CD4-positive, alpha-beta T cell (primary cell): Measurements from ENCODE around the gene CEP85L. TPM values are rescaled to one million over a fixed set of nuclear protein-coding genes. Genes with fewer than 3 reads are reported as not detected.
A peak's percentile ranks its signal among the peaks of the same experiment; 100 is the strongest.

Source experiments
- ATAC-seq: fragments of 200-7000 bp; cut with Tn5 transposase; one replicate; pipeline ENCODE4 v1.10.0; 2022; ENCODE audit warnings: mild to moderate bottlenecking; ENCODE audit not compliant: poor library complexity
- CTCF ChIA-PET: fragments of 350-600 bp; sonication (Branson Sonifier 250); formaldehyde crosslinking; loops from one replicate; lab custom pipeline; 2021; ENCODE audit warnings: antibody characterized with exemption, inconsistent platforms; lab: Charles Lee
- POLR2A ChIA-PET: fragments of 350-600 bp; sonication (Branson Sonifier 250); formaldehyde crosslinking; loops from one replicate; lab custom pipeline; 2021; ENCODE audit warnings: antibody characterized with exemption, inconsistent platforms; lab: Charles Lee
- DNase-seq, 14 experiments: peaks; one replicate each; pipeline ENCODE4 v3.0.0-alpha.2; 2013 to 2020; ENCODE audit warnings: mixed read lengths in 2 of 14
- H3K27ac ChIP-seq, 2 donors: one replicate each; pipeline versions ENCODE4 v1.5.1 to v1.7.0; 2013; ENCODE audit warnings: low read length in 2 of 2, low read depth in 1 of 2, mild to moderate bottlenecking in 1 of 2
- H3K27me3 ChIP-seq, 2 experiments: 1 replicate in 1 of 2; 2 replicates in 1 of 2; pipeline versions ENCODE4 v1.6.1 to v1.7.0; 2013; ENCODE audit warnings: low read length in 2 of 2, control low read depth in 1 of 2, mild to moderate bottlenecking in 1 of 2, moderate library complexity in 1 of 2; ENCODE audit not compliant: insufficient read depth in 2 of 2, control insufficient read depth in 1 of 2
- H3K36me3 ChIP-seq: one replicate; pipeline ENCODE4 v1.6.1; 2013; ENCODE audit warnings: low read length, control low read depth; ENCODE audit not compliant: insufficient read depth
- H3K4me1 ChIP-seq: one replicate; pipeline ENCODE4 v1.6.1; 2013; ENCODE audit warnings: low read length, control low read depth; ENCODE audit not compliant: insufficient read depth
- H3K4me3 ChIP-seq: one replicate; pipeline ENCODE4 v1.5.1; 2013; ENCODE audit warnings: mild to moderate bottlenecking, low read length, moderate library complexity
- H3K9me3 ChIP-seq, 2 experiments: 1 replicate in 1 of 2; 2 replicates in 1 of 2; pipeline versions ENCODE4 v1.6.1 to v1.7.0; 2013; ENCODE audit warnings: low read length in 2 of 2, mild to moderate bottlenecking in 2 of 2, control low read depth in 1 of 2, moderate library complexity in 1 of 2; ENCODE audit not compliant: control insufficient read depth in 1 of 2, insufficient read depth in 1 of 2
- H3K27ac Mint-ChIP-seq: one replicate; pipeline ENCODE4 v1.8.0; 2020; ENCODE audit warnings: mixed read lengths
- H3K27me3 Mint-ChIP-seq: one replicate; pipeline ENCODE4 v1.8.0; 2021; ENCODE audit warnings: mixed read lengths
- H3K36me3 Mint-ChIP-seq: one replicate; pipeline ENCODE4 v1.8.0; 2021; ENCODE audit warnings: low read depth, mixed read lengths
- H3K4me1 Mint-ChIP-seq: one replicate; pipeline ENCODE4 v1.8.0; 2021; ENCODE audit warnings: low read depth, mixed read lengths
- H3K4me3 Mint-ChIP-seq: one replicate; pipeline ENCODE4 v1.8.0; 2020; ENCODE audit warnings: mild to moderate bottlenecking, mixed read lengths
- H3K9me3 Mint-ChIP-seq: one replicate; pipeline ENCODE4 v1.8.0; 2020; ENCODE audit warnings: mixed read lengths
- intact Hi-C, 2 experiments: fragments of 100-400 bp; cut with DNase I in 1 of 2; cut with micrococcal nuclease in 1 of 2; formaldehyde crosslinking; loops; one replicate each; pipeline versions ENCODE4 v1.15.1 to v1.9.0; 2023 to 2025; cut with DNase I, micrococcal nuclease
- polyA plus RNA-seq, 2 donors: library from polyadenylated mRNA; unstranded; fragments of 120-200 nt; gene quantifications; one replicate each; pipeline ENCODE4 v1.2.1, GENCODE V29; 2013
- total RNA-seq, 174 experiments: library from RNA in 2 of 174; stranded (reverse) in 2 of 174; gene quantifications; one replicate each; pipeline ENCODE4 v1.2.3 and lab custom pipeline; 2021 to 2026
- TF ChIP-seq, protein P1 (sequence below): fragments of 200-600 bp; IDR thresholded peaks from one replicate; pipeline ENCODE4 v1.8.0; 2022; ENCODE audit warnings: antibody characterized with exemption, mild to moderate bottlenecking

CEP85L gene
- total RNA-seq (10 to 100 TPM; 76.2 to 80.7 TPM), total RNA-seq (lab: John Stamatoyannopoulos, UW) (55.1 to 241 (median 151) reads per million in 172 experiments)
- polyA plus RNA-seq (2013, experiment 1 of 2), result 30.5 TPM
- polyA plus RNA-seq (2013, experiment 2 of 2), result 40.7 TPM

DNA sequence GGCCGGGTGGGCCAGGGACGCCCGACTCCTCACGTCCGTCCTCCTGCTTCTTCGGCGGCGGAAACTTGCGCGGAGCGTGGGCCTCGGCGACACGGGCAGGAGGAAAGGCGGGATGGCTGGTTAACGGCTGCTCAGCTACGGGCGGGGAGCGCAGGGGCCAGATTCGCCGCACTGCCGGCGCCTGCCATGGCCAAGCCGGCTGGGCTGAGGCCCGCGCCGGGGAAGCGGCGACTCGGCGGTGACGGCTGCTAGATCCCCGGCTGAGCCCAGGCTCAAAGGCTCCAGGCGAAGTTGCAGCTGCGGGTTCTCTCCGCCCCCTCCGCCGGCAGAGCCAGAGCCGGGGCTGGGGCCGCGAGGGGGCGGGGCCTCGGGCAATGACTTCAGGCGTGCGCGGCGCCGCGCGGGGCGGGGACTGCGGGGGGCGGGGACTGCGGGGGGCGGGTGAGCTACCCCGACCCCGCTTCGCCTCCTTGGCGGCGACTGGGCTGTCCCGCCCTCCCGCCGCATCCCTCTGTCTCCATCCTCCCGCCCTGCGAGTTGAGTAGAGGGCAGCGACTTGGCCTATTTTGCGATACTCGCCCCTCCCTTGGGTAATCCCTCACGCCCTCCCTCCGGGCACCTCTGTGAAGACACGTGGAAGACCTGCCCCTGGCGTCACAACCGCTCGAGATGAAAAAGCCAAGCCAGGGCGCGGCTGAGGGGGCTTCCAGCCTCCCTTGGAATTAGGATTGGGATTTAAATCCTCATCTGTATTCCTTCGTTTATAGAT, at the start of gene CEP85L:
CEP85L (minus strand) TSS at position 310 of the 769 bp plus-strand sequence. CDS start 322 bp downstream, outside the sequence.
- peak within 1 kb of the TSS; percentile 82 for H3K4me3 ChIP-seq
- H3K27me3 ChIP-seq, result no peaks in the 10 kb centered on the region
- H3K9me3 Mint-ChIP-seq, result no peaks in the 10 kb centered on the region
- no peaks in the 10 kb centered on the region for H3K27me3 Mint-ChIP-seq
- H3K27ac Mint-ChIP-seq, result peak within 1 kb of the TSS; percentile 91
- ChIA-PET CTCF (interaction anchor here (0.8 to 1.9 kb wide), 8 partner anchors 12 to 149 kb away, joined by 3 to 7 read pairs (median 4); no protein-coding TSS in a partner anchor), POLR2A (interaction anchor here (0.6 to 3.0 kb wide), 25 partner anchors 8 to 699 kb away, joined by 3 to 64 read pairs (median 4); no protein-coding TSS in a partner anchor)
- H3K36me3 Mint-ChIP-seq, result peaks cover 10% of the 10 kb centered on the region
- intact Hi-C loops, result loop anchor here (1.0 to 10.0 kb wide), 7 partner anchors 59 to 243 kb away; partner anchors contain the start of gene ASF1A (in 2 of the 2)
- peak within 1 kb of the TSS; percentile 78 to 87 for H3K27ac ChIP-seq
- H3K36me3 ChIP-seq, result no peaks in the 10 kb centered on the region
- DNase-seq, result peak; percentile 83 to 96 (median 90)
- peaks cover 59% of the 10 kb centered on the region for H3K4me1 Mint-ChIP-seq
- H3K4me3 Mint-ChIP-seq, result peak within 1 kb of the TSS; percentile 91
- peak; percentile 90 for ATAC-seq
- TF ChIP-seq, protein P1, sequence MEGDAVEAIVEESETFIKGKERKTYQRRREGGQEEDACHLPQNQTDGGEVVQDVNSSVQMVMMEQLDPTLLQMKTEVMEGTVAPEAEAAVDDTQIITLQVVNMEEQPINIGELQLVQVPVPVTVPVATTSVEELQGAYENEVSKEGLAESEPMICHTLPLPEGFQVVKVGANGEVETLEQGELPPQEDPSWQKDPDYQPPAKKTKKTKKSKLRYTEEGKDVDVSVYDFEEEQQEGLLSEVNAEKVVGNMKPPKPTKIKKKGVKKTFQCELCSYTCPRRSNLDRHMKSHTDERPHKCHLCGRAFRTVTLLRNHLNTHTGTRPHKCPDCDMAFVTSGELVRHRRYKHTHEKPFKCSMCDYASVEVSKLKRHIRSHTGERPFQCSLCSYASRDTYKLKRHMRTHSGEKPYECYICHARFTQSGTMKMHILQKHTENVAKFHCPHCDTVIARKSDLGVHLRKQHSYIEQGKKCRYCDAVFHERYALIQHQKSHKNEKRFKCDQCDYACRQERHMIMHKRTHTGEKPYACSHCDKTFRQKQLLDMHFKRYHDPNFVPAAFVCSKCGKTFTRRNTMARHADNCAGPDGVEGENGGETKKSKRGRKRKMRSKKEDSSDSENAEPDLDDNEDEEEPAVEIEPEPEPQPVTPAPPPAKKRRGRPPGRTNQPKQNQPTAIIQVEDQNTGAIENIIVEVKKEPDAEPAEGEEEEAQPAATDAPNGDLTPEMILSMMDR, result no peak
- no peaks in the 10 kb centered on the region for H3K9me3 ChIP-seq
- peaks cover 35% of the 10 kb centered on the region for H3K4me1 ChIP-seq

DNA sequence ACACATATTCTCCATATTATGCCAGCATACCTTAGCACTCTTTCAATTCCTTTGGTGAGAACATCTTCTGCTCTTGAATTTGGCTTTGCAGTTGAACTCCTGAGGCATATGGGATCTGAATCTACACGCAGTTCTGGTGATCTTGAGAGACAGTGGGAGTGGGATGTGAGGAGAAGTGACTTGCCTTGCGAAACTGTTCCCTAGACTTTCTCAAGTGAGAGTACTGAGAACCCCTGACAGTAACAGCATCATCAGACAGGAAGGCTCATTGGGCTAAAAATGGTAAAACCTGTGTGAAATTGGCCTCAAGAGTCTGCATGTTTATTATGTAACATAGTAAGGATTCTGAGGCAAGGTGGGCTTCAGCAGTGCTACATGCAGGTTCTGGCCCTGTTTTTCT, 49.1 kb upstream of the CEP85L start:
- Mint-ChIP-seq H3K4me3 (no peak overlapping the region), H3K27ac (peak overlapping the region; percentile 12), H3K36me3 (peaks cover 80% of the 10 kb centered on the region), H3K27me3 (no peaks in the 10 kb centered on the region), H3K4me1 (peaks cover 81% of the 10 kb centered on the region), H3K9me3 (no peaks in the 10 kb centered on the region)
- Histone ChIP-seq H3K4me1 (peaks cover 26% of the 10 kb centered on the region), H3K27me3 (no peaks in the 10 kb centered on the region), H3K4me3 (no peak overlapping the region), H3K27ac (peak overlapping the region in 1 of 2 donors; percentile 18), H3K36me3 (peaks cover 21% of the 10 kb centered on the region), H3K9me3 (no peaks in the 10 kb centered on the region)
- TF ChIP-seq, protein P1, result no peak
- no peak for DNase-seq
- ATAC-seq, result no peak
- ChIA-PET POLR2A (interaction anchor here (1.1 to 1.4 kb wide), 2 partner anchors 9 to 12 kb away, joined by 3 read pairs; no protein-coding TSS in a partner anchor), CTCF (interaction anchor here (1.0 kb wide), 1 partner anchor 367 kb away, joined by 3 read pairs; no protein-coding TSS in a partner anchor)
- intact Hi-C loops, result no loop called here

DNA sequence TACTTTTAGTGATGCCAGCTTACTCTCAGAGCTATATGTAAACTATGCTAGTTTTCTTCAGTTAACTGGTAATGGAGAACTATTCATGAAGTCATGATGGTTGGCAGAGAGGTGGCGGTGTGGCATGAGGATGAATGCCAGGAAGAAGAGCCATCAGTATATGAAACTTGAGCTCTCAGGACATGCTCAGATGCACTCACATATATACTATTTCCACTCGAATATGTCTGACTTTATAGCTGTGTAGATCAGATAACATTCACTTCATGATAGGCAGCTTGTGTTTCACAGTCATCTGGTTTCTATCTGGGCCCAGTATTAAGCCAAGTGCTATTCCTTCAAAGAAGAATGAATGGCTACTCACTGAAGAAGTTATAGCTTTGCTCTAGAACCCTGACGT, 46.2 kb upstream of the CEP85L start:
- peak in 5 of 14 experiments; percentile 12 to 44 (median 27) for DNase-seq
- H3K27ac Mint-ChIP-seq, result peak overlapping the region; percentile 31
- H3K4me3 Mint-ChIP-seq, result no peak overlapping the region

More for the DNA sequence above, 46.2 kb upstream of the CEP85L start:
- intact Hi-C loops, result loop anchor here in 1 of 2 experiments (5.0 kb wide), 2 partner anchors 35 to 80 kb away; no protein-coding TSS in a partner anchor
- Mint-ChIP-seq H3K9me3 (no peaks in the 10 kb centered on the region), H3K27me3 (no peaks in the 10 kb centered on the region), H3K36me3 (peaks cover 88% of the 10 kb centered on the region), H3K4me1 (peaks cover 90% of the 10 kb centered on the region)
- Histone ChIP-seq H3K4me3 (no peak overlapping the region), H3K4me1 (peaks cover 10% of the 10 kb centered on the region), H3K27me3 (no peaks in the 10 kb centered on the region), H3K27ac (no peak overlapping the region), H3K36me3 (peaks cover 24% of the 10 kb centered on the region), H3K9me3 (no peaks in the 10 kb centered on the region)
- TF ChIP-seq, protein P1, result no peak
- ChIA-PET POLR2A (interaction anchor here (1.1 to 2.6 kb wide), 5 partner anchors 9 to 103 kb away, joined by 3 to 31 read pairs (median 5); no protein-coding TSS in a partner anchor), CTCF (interaction anchor here (0.6 to 2.2 kb wide), 8 partner anchors 8 to 89 kb away, joined by 3 to 9 read pairs (median 6); no protein-coding TSS in a partner anchor)
- peak; percentile 68 for ATAC-seq
